Astrocyte (in vitro differentiated cells and primary cell): ENCODE measurements around the gene ABCC3.

Experiments used
- EZH2 ChIP-seq: IDR thresholded peaks from 2 replicates; pipeline ENCODE4 v1.6.1; 2012; ENCODE audit warnings: mild to moderate bottlenecking, low read length, inconsistent platforms; ENCODE audit not compliant: insufficient read depth
- TF ChIP-seq, protein P1 (sequence below): IDR thresholded peaks from 2 replicates; pipeline ENCODE4 v1.5.1; 2011; ENCODE audit warnings: low read depth, mild to moderate bottlenecking, inconsistent platforms, low read length, moderate library complexity; ENCODE audit not compliant: insufficient read depth

DNA sequence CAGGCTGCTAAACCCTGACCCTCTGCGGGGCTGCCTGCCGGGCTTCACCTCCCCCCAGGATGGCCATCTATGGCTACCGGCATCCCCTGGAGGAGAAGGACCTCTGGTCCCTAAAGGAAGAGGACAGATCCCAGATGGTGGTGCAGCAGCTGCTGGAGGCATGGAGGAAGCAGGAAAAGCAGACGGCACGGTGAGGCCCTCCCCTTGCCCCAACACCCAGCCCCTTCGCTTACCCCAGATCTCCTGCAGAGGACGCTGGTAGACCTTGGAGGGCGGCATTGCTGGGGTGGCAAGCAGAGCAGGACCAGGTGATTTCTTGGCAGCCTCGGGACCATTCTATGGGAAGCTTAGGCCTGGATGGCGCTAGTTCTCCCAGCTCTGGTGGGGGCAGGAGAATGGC is 24.5 kb downstream of the ABCC3 start:
- TF ChIP-seq, protein P1, sequence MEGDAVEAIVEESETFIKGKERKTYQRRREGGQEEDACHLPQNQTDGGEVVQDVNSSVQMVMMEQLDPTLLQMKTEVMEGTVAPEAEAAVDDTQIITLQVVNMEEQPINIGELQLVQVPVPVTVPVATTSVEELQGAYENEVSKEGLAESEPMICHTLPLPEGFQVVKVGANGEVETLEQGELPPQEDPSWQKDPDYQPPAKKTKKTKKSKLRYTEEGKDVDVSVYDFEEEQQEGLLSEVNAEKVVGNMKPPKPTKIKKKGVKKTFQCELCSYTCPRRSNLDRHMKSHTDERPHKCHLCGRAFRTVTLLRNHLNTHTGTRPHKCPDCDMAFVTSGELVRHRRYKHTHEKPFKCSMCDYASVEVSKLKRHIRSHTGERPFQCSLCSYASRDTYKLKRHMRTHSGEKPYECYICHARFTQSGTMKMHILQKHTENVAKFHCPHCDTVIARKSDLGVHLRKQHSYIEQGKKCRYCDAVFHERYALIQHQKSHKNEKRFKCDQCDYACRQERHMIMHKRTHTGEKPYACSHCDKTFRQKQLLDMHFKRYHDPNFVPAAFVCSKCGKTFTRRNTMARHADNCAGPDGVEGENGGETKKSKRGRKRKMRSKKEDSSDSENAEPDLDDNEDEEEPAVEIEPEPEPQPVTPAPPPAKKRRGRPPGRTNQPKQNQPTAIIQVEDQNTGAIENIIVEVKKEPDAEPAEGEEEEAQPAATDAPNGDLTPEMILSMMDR: no peak
- TF ChIP-seq EZH2: no peak
